Activated CD8-positive, alpha-beta memory T cell treated with anti-CD3 and anti-CD28 coated beads, Interleukin-2, amount 10 ng/mL, durations not matched to agents 7 days and 5 days (primary cell): Measurements from ENCODE around the gene ADCY10. TPM values are rescaled to one million over a fixed set of nuclear protein-coding genes. Genes with fewer than 3 reads are reported as not detected.

ENCODE experiments used
- ATAC-seq: fragments of 150-1000 bp; cut with Tn5 transposase; one replicate; pipeline ENCODE4 v1.10.0; 2021; ENCODE audit warnings: moderate library complexity
- CTCF ChIA-PET: fragments of 350-600 bp; sonication (Branson Sonifier 250); formaldehyde crosslinking; loops from one replicate; lab custom pipeline; 2021; ENCODE audit warnings: antibody characterized with exemption; lab: Charles Lee
- DNase-seq: peaks from one replicate; pipeline ENCODE4 v3.0.0-alpha.2; 2020
- H3K27ac Mint-ChIP-seq: one replicate; pipeline ENCODE4 v1.8.0; 2021; ENCODE audit warnings: mild to moderate bottlenecking, mixed read lengths
- H3K27me3 Mint-ChIP-seq: one replicate; pipeline ENCODE4 v1.8.0; 2021; ENCODE audit warnings: mixed read lengths
- H3K36me3 Mint-ChIP-seq: one replicate; pipeline ENCODE4 v1.8.0; 2021; ENCODE audit warnings: mild to moderate bottlenecking, mixed read lengths
- H3K4me1 Mint-ChIP-seq: one replicate; pipeline ENCODE4 v1.8.0; 2021; ENCODE audit warnings: mixed read lengths
- H3K4me3 Mint-ChIP-seq: one replicate; pipeline ENCODE4 v1.8.0; 2021; ENCODE audit warnings: mild to moderate bottlenecking, moderate library complexity, mixed read lengths
- H3K9me3 Mint-ChIP-seq: one replicate; pipeline ENCODE4 v1.8.0; 2022; ENCODE audit warnings: low read depth, mixed read lengths
- total RNA-seq, 2 experiments: library from RNA; stranded (reverse); gene quantifications; one replicate each; pipeline ENCODE4 v1.2.3, GENCODE V29; 2021

The ADCY10 gene
- total RNA-seq: under 1 TPM; 0.07 to 0.32 TPM

DNA sequence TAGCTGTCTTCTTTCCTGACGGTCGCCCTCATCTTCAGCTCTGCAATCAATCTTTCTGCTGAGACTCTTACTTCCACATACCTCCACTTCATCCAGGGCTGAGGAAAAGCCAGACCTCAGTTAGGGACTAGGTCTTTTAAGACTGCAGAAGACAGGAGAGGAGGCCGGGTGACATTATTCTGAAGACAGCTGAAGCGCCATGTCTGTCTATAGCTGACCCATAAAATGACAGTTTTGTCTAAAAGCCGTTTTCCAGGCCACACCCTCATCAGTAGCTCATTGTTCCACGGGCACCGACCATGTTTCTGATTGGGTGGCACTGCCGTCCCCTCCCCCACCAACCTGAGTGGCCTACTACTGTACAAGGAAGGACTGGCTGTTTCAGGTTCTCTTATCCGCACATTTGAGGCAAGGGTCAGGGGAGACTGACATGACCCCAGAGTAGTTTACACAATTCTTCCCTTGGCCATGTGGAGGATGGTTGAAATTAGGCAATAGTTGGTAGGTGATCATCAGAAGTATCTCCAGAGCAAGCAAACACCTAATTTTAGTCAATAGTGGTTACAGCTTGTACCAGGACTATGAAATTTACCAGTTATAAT, at the start of gene ADCY10:
ADCY10 (minus strand) TSS at position 240 of the 602 bp plus-strand sequence. CDS start 8,994 bp downstream, outside the sequence.
- ATAC-seq (no peak), DNase-seq (no peak)
- Mint-ChIP-seq H3K9me3 (peaks cover 8% of the 10 kb centered on the region), H3K4me3 (no peak within 1 kb of the TSS), H3K4me1 (peaks cover 1% of the 10 kb centered on the region), H3K27me3 (peaks cover 5% of the 10 kb centered on the region), H3K27ac (no peak within 1 kb of the TSS), H3K36me3 (peaks cover 13% of the 10 kb centered on the region)
- CTCF ChIA-PET: no interaction called here

DNA sequence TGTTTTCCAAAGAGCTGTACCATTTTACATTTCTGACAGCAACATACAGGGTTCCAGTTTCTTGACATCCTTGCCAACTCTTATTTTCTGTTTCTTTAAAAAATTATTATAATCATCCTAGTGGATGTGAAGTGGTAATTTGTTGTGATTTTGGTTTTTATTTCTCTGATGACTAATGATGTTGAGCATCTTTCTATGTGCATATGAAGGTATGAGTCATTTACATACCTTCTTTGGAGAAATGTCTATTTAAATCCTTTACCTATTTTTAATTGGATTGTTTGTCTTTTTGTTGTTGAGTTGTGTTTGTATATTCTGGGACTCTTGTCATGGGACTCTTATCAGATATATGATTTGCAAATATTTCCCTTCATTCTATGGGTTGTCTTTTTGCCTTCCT, 43.8 kb upstream of the ADCY10 start:
- H3K9me3 Mint-ChIP-seq: no peaks in the 10 kb centered on the region
- peaks cover 3% of the 10 kb centered on the region for H3K4me1 Mint-ChIP-seq
- no peaks in the 10 kb centered on the region for H3K27me3 Mint-ChIP-seq
- CTCF ChIA-PET: no interaction called here
- H3K4me3 Mint-ChIP-seq: no peak overlapping the region
- ATAC-seq: no peak
- DNase-seq: no peak
- H3K27ac Mint-ChIP-seq: no peak overlapping the region
- H3K36me3 Mint-ChIP-seq: peaks cover 31% of the 10 kb centered on the region

GRCh38 chr1:167955915-167956314, 42.0 kb upstream of the ADCY10 start:
- CTCF ChIA-PET: no interaction called here

DNA sequence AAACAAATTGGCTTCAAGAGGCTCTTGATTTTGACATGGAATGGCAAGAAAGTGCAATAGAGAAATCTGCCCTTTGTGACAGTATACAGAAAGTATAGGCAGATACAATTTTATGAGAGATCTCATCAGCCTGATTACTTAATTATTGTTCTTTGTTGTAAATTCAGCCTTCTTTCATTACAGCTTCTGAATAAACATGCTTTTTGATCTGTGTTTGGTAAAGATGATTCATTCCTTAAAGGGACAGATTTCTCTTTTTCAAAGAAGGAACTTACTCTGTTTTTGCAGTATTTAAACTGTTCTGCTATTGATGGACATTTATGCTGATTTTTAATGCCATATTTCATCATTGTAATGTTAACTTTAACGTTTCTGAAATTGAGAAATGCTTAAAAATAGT, 36.6 kb upstream of the ADCY10 start:
- CTCF ChIA-PET: no interaction called here

More at GRCh38 chr1:167955915-167956314, 42.0 kb upstream of the ADCY10 start:
- Mint-ChIP-seq H3K9me3 (no peaks in the 10 kb centered on the region), H3K27ac (no peak overlapping the region), H3K4me1 (peaks cover 8% of the 10 kb centered on the region), H3K4me3 (no peak overlapping the region), H3K27me3 (no peaks in the 10 kb centered on the region), H3K36me3 (peaks cover 30% of the 10 kb centered on the region)
- DNase-seq (no peak), ATAC-seq (no peak)

DNA sequence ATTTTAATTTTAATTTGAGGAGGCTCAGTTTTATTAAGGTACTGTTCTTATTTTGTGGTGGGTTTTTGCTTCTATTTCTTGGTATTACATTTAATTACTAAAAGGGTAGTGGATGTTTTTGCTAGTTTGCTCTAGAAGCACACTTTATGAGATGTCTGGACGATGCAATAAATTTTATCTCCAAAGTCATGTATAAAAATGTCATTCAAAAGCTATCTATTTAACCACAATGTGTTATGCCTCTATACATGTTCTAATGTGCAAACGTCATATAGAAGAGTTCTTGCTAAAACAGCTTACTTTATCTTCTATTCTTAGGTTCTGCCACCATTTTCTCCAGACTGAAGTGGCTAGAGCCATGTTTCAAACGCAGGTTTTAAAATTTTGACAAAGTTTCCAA, 35.9 kb upstream of the ADCY10 start:
- H3K9me3 Mint-ChIP-seq: peaks cover 3% of the 10 kb centered on the region
- DNase-seq (no peak), ATAC-seq (no peak)
- H3K36me3 Mint-ChIP-seq: peaks cover 42% of the 10 kb centered on the region
- no peaks in the 10 kb centered on the region for H3K27me3 Mint-ChIP-seq
- peaks cover 22% of the 10 kb centered on the region for H3K4me1 Mint-ChIP-seq
- CTCF ChIA-PET: no interaction called here
- H3K27ac Mint-ChIP-seq: no peak overlapping the region
- no peak overlapping the region for H3K4me3 Mint-ChIP-seq

More for the DNA sequence above, 36.6 kb upstream of the ADCY10 start:
- DNase-seq: no peak
- Mint-ChIP-seq H3K36me3 (peaks cover 44% of the 10 kb centered on the region), H3K4me1 (peaks cover 25% of the 10 kb centered on the region), H3K27me3 (no peaks in the 10 kb centered on the region), H3K27ac (no peak overlapping the region), H3K9me3 (peaks cover 3% of the 10 kb centered on the region), H3K4me3 (no peak overlapping the region)
- ATAC-seq: no peak

- Mint-ChIP-seq H3K27me3 (no peaks in the 10 kb centered on the region), H3K27ac (no peak overlapping the region), H3K9me3 (peaks cover 5% of the 10 kb centered on the region), H3K4me3 (no peak overlapping the region), H3K36me3 (peaks cover 50% of the 10 kb centered on the region), H3K4me1 (peaks cover 22% of the 10 kb centered on the region)
- ATAC-seq: no peak
- CTCF ChIA-PET: no interaction called here
- DNase-seq: no peak
Observed at GRCh38 chr1:167947733-167948132, 33.8 kb upstream of the ADCY10 start.

- Mint-ChIP-seq H3K36me3 (peaks cover 47% of the 10 kb centered on the region), H3K27ac (no peak overlapping the region), H3K27me3 (no peaks in the 10 kb centered on the region), H3K4me1 (peaks cover 18% of the 10 kb centered on the region), H3K4me3 (no peak overlapping the region), H3K9me3 (peaks cover 5% of the 10 kb centered on the region)
- no peak for DNase-seq
- no peak for ATAC-seq
- CTCF ChIA-PET: no interaction called here
Observed at GRCh38 chr1:167943541-167943940, 29.6 kb upstream of the ADCY10 start.

- CTCF ChIA-PET: no interaction called here
- Mint-ChIP-seq H3K9me3 (peaks cover 2% of the 10 kb centered on the region), H3K27me3 (no peaks in the 10 kb centered on the region), H3K27ac (no peak overlapping the region), H3K4me3 (no peak overlapping the region), H3K4me1 (peaks cover 7% of the 10 kb centered on the region), H3K36me3 (peaks cover 30% of the 10 kb centered on the region)
- ATAC-seq (no peak), DNase-seq (no peak)
Observed at GRCh38 chr1:167940264-167940663, 26.3 kb upstream of the ADCY10 start.

GRCh38 chr1:167938080-167938636, 24.2 kb upstream of the ADCY10 start:
- Mint-ChIP-seq H3K9me3 (no peaks in the 10 kb centered on the region), H3K27me3 (no peaks in the 10 kb centered on the region), H3K4me3 (peak overlapping the region; percentile 91), H3K36me3 (peaks cover 12% of the 10 kb centered on the region), H3K27ac (peak overlapping the region; percentile 78), H3K4me1 (peaks cover 25% of the 10 kb centered on the region)
- CTCF ChIA-PET: interaction anchor here (1.3 to 1.4 kb wide), 2 partner anchors 140 to 144 kb away, joined by 4 to 5 read pairs; no protein-coding TSS in a partner anchor
- DNase-seq (no peak), ATAC-seq (no peak)

GRCh38 chr1:167937709-167938010, 23.7 kb upstream of the ADCY10 start:
- no peak for DNase-seq
- Mint-ChIP-seq H3K9me3 (no peaks in the 10 kb centered on the region), H3K27ac (peak overlapping the region; percentile 97), H3K27me3 (no peaks in the 10 kb centered on the region), H3K36me3 (peaks cover 13% of the 10 kb centered on the region), H3K4me3 (peak overlapping the region; percentile 91), H3K4me1 (peaks cover 29% of the 10 kb centered on the region)
- CTCF ChIA-PET: interaction anchor here (1.3 to 3.4 kb wide), 3 partner anchors 141 to 222 kb away, joined by 5 to 26 read pairs (median 25); no protein-coding TSS in a partner anchor
- no peak for ATAC-seq

GRCh38 chr1:167936930-167937708, 23.2 kb upstream of the ADCY10 start, which contains the start of gene MPC2:
MPC2 (minus strand) TSS chr1:167937072; CDS start chr1:167935841, 1,231 bp downstream.
- DNase-seq: peak; percentile 78
- Mint-ChIP-seq H3K4me3 (peak within 1 kb of the TSS; percentile 91), H3K9me3 (no peaks in the 10 kb centered on the region), H3K36me3 (peaks cover 8% of the 10 kb centered on the region), H3K4me1 (peaks cover 32% of the 10 kb centered on the region), H3K27me3 (no peaks in the 10 kb centered on the region), H3K27ac (peak within 1 kb of the TSS; percentile 97)
- CTCF ChIA-PET: interaction anchor here (1.2 to 3.4 kb wide), 4 partner anchors 141 to 221 kb away, joined by 3 to 26 read pairs (median 15); no protein-coding TSS in a partner anchor
- peak; percentile 14 for ATAC-seq

DNA sequence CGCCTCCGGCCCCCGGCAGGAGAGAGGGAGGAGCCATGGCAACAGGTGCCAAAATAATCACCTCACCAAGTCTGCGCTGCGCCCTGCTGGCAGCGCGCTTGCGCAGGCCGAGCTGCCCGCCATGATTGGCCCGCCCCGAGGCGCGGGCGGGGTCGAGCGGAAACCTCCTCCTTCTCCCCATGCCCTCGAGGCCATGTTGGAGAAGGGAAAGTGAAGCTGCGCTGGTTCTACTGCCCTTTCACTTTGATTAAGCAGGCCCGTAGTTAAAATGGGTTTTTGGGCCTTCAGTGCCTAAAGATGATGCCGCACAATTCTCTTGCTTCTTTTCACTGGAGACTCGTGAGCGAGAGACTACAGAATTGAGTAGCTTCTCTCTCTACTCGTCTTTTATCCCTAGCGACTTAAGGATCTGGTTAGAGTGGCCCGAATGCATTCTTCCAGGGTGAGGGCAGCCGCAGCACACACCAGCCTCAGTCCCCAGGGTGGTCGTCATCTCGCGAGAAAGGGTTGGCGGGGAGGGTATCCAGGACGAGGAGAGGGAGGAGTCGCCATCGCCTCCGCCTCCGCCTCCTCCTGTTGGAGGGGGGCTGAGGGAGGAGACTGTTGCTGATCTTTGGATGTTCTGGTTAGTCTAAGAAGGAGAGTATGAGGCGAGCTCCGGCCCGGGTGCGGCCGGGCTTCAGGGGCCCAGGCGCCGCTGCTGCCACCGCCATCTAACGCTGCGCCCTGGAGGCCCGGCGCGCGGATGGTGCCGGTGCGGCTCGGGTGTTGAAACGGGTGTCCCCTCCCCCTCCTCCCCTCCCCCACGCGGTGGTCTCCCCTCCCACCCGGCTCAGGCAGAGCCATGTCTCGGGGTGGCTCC, 22.4 kb upstream of the ADCY10 start, which contains the start of gene DCAF6:
DCAF6 (plus strand) TSS at position 616 of the 862 bp plus-strand sequence; CDS start at position 845, 229 bp downstream.
- H3K27ac Mint-ChIP-seq: peak within 1 kb of the TSS; percentile 97
- peak within 1 kb of the TSS; percentile 91 for H3K4me3 Mint-ChIP-seq
- no peaks in the 10 kb centered on the region for H3K9me3 Mint-ChIP-seq
- DNase-seq: peak; percentile 98
- peaks cover 32% of the 10 kb centered on the region for H3K4me1 Mint-ChIP-seq
- H3K27me3 Mint-ChIP-seq: no peaks in the 10 kb centered on the region
- ATAC-seq: peak; percentile 84
- CTCF ChIA-PET: interaction anchor here (0.9 to 3.4 kb wide), 8 partner anchors 14 to 244 kb away, joined by 3 to 26 read pairs (median 4); no protein-coding TSS in a partner anchor
- H3K36me3 Mint-ChIP-seq: peaks cover 5% of the 10 kb centered on the region
